SU-DHL-6 (cell line): ENCODE results near the gene OR51M1.

Experiments used
- H2AFZ ChIP-seq: fragments of 200-600 bp; sonication (generic); 2 replicates; pipeline ENCODE4 v1.6.1; 2014; ENCODE audit warnings: low read depth, mild to moderate bottlenecking, moderate library complexity, mixed read lengths, antibody characterized with exemption, low read length; ENCODE audit not compliant: severe bottlenecking
- H3F3A ChIP-seq: fragments of 200-600 bp; shearing (Covaris generic); 2 replicates; pipeline ENCODE4 v1.6.0; 2016; ENCODE audit warnings: antibody characterized with exemption, mild to moderate bottlenecking; ENCODE audit not compliant: insufficient read depth
- H3K27ac ChIP-seq: fragments of 200-600 bp; sonication (generic); 2 replicates; pipeline ENCODE4 v1.5.1; 2016; ENCODE audit warnings: low read depth, mild to moderate bottlenecking, low read length, moderate library complexity, mixed read lengths
- H3K27me3 ChIP-seq: fragments of 200-600 bp; sonication (generic), shearing (Covaris generic); 2 replicates; pipeline ENCODE4 v1.6.0; 2014; ENCODE audit warnings: mild to moderate bottlenecking, low read length
- H3K36me3 ChIP-seq: fragments of 200-600 bp; sonication (generic); 2 replicates; pipeline ENCODE4 v1.6.1; 2014; ENCODE audit warnings: mild to moderate bottlenecking, low read length, mixed read lengths
- H3K4me2 ChIP-seq: fragments of 300-600, 200-600 bp; shearing (Covaris generic), sonication (generic); 2 replicates; pipeline ENCODE4 v1.6.0; 2014; ENCODE audit warnings: low read length, low read depth, mild to moderate bottlenecking; ENCODE audit not compliant: poor library complexity, severe bottlenecking
- H3K4me3 ChIP-seq: fragments of 200-600 bp; sonication (generic); 2 replicates; pipeline ENCODE4 v1.5.1; 2014; ENCODE audit warnings: antibody characterized with exemption, low read length, mild to moderate bottlenecking, mixed read lengths; ENCODE audit not compliant: insufficient read depth, poor library complexity, severe bottlenecking
- H3K79me2 ChIP-seq: fragments of 200-600 bp; sonication (generic); 2 replicates; pipeline ENCODE4 v1.6.1; 2014; ENCODE audit warnings: mild to moderate bottlenecking, low read length, moderate library complexity; ENCODE audit not compliant: insufficient read depth
- H3K9ac ChIP-seq: fragments of 200-600 bp; sonication (generic); 2 replicates; pipeline ENCODE4 v1.7.0; 2014; ENCODE audit warnings: mild to moderate bottlenecking, low read length
- H3K9me2 ChIP-seq: fragments of 200-600 bp; sonication (generic); replicated peaks from 2 replicates; pipeline ENCODE4 v1.6.1; 2014; ENCODE audit warnings: low read length; ENCODE audit not compliant: insufficient read depth
- H3K9me3 ChIP-seq: fragments of 200-600 bp; sonication (generic); 2 replicates; pipeline ENCODE4 v1.6.1; 2014; ENCODE audit warnings: low read length, mixed read lengths; ENCODE audit not compliant: insufficient read depth
- H4K20me1 ChIP-seq: fragments of 200-600 bp; sonication (generic); 2 replicates; pipeline ENCODE4 v1.6.1; 2014; ENCODE audit warnings: low read depth, mild to moderate bottlenecking, antibody characterized with exemption, low read length, moderate library complexity, mixed read lengths
- CTCF ChIP-seq: fragments of 200-600 bp; sonication (generic); IDR thresholded peaks from one replicate; pipeline ENCODE4 v1.5.1; 2017; ENCODE audit warnings: antibody characterized with exemption, mild to moderate bottlenecking, low read length, moderate library complexity; ENCODE audit not compliant: insufficient read depth, poor library complexity, severe bottlenecking
- EZH2phosphoT487 ChIP-seq: fragments of 200-600 bp; sonication (generic), shearing (Covaris generic); conservative IDR thresholded peaks from 2 replicates; pipeline ENCODE4 v1.6.1; 2018; ENCODE audit warnings: mild to moderate bottlenecking, antibody characterized with exemption, low read length, moderate library complexity, mixed read lengths

OR51M1 gene

GRCh38 chr11:5390210-5390609 is 6.6 kb downstream of the OR51M1 start:
- no peaks in the 10 kb centered on the region for H4K20me1 ChIP-seq
- no peak overlapping the region for H3K4me2 ChIP-seq
- H3K36me3 ChIP-seq = no peaks in the 10 kb centered on the region
- H3K9me2 ChIP-seq = no peaks in the 10 kb centered on the region
- H3K79me2 ChIP-seq = no peaks in the 10 kb centered on the region
- H3K9ac ChIP-seq = no peak overlapping the region
- no peak overlapping the region for H3K27ac ChIP-seq
- H2AFZ ChIP-seq = no peak overlapping the region
- TF ChIP-seq EZH2phosphoT487 (no peak), CTCF (no peak)
- H3K9me3 ChIP-seq = no peaks in the 10 kb centered on the region
- no peaks in the 10 kb centered on the region for H3F3A ChIP-seq
- H3K27me3 ChIP-seq = no peaks in the 10 kb centered on the region
- no peak overlapping the region for H3K4me3 ChIP-seq

DNA sequence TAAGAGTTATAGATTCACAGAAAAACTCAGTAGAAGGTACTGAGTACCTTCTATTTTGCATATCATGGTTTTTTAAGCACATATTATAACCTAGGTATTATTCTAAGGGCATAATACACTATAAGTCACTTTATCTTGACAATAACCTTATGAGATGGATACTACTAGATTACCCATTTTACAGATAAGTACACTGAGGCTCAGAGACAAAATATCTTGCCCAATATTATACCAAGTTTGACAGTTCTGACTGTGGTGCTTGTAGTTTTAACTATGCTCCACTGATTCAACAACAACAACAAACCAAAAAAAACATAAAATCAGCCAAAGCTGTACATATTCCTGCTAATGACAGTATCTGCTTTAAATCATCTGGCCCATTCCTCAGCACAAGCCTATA is 10.5 kb downstream of the OR51M1 start:
- no peak overlapping the region for H3K4me2 ChIP-seq
- H3K27me3 ChIP-seq = no peaks in the 10 kb centered on the region
- H3K9me2 ChIP-seq = no peaks in the 10 kb centered on the region
- H3K27ac ChIP-seq = no peak overlapping the region
- no peaks in the 10 kb centered on the region for H3K36me3 ChIP-seq
- H4K20me1 ChIP-seq = no peaks in the 10 kb centered on the region
- H3F3A ChIP-seq = no peaks in the 10 kb centered on the region
- H3K4me3 ChIP-seq = no peak overlapping the region
- H3K9ac ChIP-seq = no peak overlapping the region
- no peaks in the 10 kb centered on the region for H3K9me3 ChIP-seq
- no peaks in the 10 kb centered on the region for H3K79me2 ChIP-seq
- H2AFZ ChIP-seq = no peak overlapping the region
- TF ChIP-seq EZH2phosphoT487 = no peak
- TF ChIP-seq CTCF = no peak

DNA sequence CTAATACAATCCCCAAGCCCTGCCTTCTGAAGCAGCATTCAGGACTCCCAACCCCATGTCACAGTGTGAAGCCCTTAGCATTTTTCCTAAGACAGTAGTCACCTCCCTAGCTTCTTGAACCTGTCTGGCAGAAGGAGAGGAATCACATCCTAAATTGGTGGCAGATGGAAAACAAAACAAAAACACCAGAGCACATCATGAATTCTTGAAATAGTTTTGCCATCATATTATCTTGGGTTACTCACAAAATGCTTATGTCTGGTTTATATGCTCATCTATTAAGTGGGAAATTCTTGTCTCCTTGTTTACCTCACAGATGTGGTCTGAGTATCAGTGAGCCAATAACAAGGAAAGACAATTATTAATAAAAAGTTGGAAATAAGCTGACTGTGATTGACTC is 15.3 kb downstream of the OR51M1 start:
- no peak overlapping the region for H3K4me3 ChIP-seq
- no peak overlapping the region for H3K9ac ChIP-seq
- H3K27me3 ChIP-seq = no peaks in the 10 kb centered on the region
- H3K4me2 ChIP-seq = no peak overlapping the region
- H3K9me3 ChIP-seq = no peaks in the 10 kb centered on the region
- H3F3A ChIP-seq = no peaks in the 10 kb centered on the region
- H3K79me2 ChIP-seq = no peaks in the 10 kb centered on the region
- H3K36me3 ChIP-seq = no peaks in the 10 kb centered on the region
- no peak for TF ChIP-seq CTCF
- TF ChIP-seq EZH2phosphoT487 = no peak
- H3K9me2 ChIP-seq = no peaks in the 10 kb centered on the region
- no peaks in the 10 kb centered on the region for H4K20me1 ChIP-seq
- no peak overlapping the region for H2AFZ ChIP-seq
- no peak overlapping the region for H3K27ac ChIP-seq

DNA sequence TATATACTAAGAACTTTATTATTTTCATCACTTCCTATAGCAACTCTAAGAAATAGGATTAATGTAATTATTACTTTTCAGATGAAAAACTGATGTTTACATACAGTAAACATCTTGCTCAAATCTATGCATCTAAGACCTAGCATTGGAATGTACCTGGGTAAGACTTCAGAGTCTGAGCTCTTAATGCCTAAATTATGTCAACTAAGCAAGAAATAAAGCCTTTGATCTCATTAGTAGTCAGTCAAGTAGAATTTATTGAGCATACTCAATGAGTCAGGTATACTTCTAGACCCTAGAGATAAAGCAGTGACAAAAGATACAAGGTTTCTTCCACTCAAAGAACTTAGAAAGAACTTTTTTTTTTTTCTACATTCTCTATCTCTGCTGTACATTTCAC is 21.6 kb downstream of the OR51M1 start:
- H3K27me3 ChIP-seq = no peaks in the 10 kb centered on the region
- TF ChIP-seq CTCF = no peak
- no peak overlapping the region for H3K9ac ChIP-seq
- no peaks in the 10 kb centered on the region for H3K9me2 ChIP-seq
- H4K20me1 ChIP-seq = no peaks in the 10 kb centered on the region
- no peak overlapping the region for H3K27ac ChIP-seq
- no peaks in the 10 kb centered on the region for H3F3A ChIP-seq
- no peak overlapping the region for H3K4me2 ChIP-seq
- no peaks in the 10 kb centered on the region for H3K9me3 ChIP-seq
- no peaks in the 10 kb centered on the region for H3K79me2 ChIP-seq
- H2AFZ ChIP-seq = no peak overlapping the region
- H3K36me3 ChIP-seq = no peaks in the 10 kb centered on the region
- no peak overlapping the region for H3K4me3 ChIP-seq
